Ishikawa (cell line): ENCODE results near the gene FOXI1.

Source experiments
- CEBPB ChIP-seq: IDR thresholded peaks from 2 replicates; pipeline ENCODE4 v1.6.1; 2012
- CREB1 ChIP-seq: IDR thresholded peaks from 2 replicates; pipeline ENCODE4 v1.6.1; 2012; ENCODE audit warnings: low read depth
- EGR1 ChIP-seq: IDR thresholded peaks from 2 replicates; pipeline ENCODE4 v1.6.1; 2012
- EP300 ChIP-seq: IDR thresholded peaks from 2 replicates; pipeline ENCODE4 v1.6.1; 2012; ENCODE audit warnings: borderline replicate concordance
- FOXM1 ChIP-seq: IDR thresholded peaks from 2 replicates; pipeline ENCODE4 v1.6.1; 2012; ENCODE audit warnings: low read depth, borderline replicate concordance
- MAX ChIP-seq: IDR thresholded peaks from 2 replicates; pipeline ENCODE4 v1.6.1; 2012
- NFIC ChIP-seq: IDR thresholded peaks from 2 replicates; pipeline ENCODE4 v1.6.1; 2012
- RAD21 ChIP-seq: IDR thresholded peaks from 2 replicates; pipeline ENCODE4 v1.6.1; 2012; ENCODE audit warnings: low read depth
- REST ChIP-seq: IDR thresholded peaks from 2 replicates; pipeline ENCODE4 v1.6.1; 2012; ENCODE audit warnings: low read depth, mild to moderate bottlenecking
- TAF1 ChIP-seq: IDR thresholded peaks from 2 replicates; pipeline ENCODE4 v1.6.1; 2012; ENCODE audit warnings: low read depth, mild to moderate bottlenecking
- TCF12 ChIP-seq: IDR thresholded peaks from 2 replicates; pipeline ENCODE4 v1.6.1; 2012; ENCODE audit warnings: low read depth
- TEAD4 ChIP-seq: IDR thresholded peaks from 2 replicates; pipeline ENCODE4 v1.6.1; 2012
- YY1 ChIP-seq: IDR thresholded peaks from 2 replicates; pipeline ENCODE4 v1.6.1; 2012; ENCODE audit warnings: low read depth
- ZBTB7A ChIP-seq: IDR thresholded peaks from 2 replicates; pipeline ENCODE4 v1.6.1; 2012; ENCODE audit warnings: low read depth
- TF ChIP-seq, protein P1 (sequence below): IDR thresholded peaks from 2 replicates; pipeline ENCODE4 v1.6.1; 2012

Gene FOXI1

DNA sequence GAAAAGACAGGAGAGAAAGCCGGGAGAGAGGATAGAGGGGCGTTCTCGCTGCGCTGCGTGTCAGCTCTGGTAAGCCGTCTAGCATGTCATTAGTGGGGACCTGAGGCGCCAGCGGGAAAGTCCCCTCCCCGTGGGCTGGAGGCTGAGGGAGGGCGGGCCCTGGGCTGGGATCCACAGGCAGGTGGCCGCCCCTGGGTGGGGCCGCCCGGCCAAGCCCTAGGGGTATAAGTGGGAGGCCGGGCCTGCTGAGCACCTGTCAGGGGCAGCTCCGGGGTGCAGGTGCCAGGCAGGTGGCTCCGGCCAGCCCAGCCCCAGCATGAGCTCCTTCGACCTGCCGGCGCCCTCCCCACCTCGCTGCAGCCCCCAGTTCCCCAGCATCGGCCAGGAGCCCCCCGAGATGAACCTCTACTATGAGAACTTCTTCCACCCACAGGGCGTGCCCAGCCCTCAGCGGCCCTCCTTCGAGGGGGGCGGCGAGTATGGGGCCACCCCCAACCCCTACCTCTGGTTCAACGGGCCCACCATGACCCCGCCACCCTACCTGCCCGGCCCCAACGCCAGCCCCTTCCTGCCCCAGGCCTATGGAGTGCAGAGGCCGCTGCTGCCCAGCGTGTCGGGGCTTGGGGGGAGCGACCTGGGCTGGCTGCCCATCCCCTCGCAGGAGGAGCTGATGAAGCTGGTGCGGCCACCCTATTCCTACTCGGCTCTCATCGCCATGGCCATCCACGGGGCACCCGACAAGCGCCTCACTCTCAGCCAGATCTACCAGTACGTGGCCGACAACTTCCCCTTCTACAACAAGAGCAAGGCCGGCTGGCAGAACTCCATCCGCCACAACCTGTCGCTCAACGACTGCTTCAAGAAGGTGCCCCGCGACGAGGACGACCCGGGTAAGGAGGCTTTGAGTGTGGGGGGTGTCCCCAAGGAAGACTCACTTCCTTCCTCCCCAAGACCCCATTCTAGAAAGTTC is at the start of gene FOXI1:
Gene FOXI1, plus strand, starts transcription at position 256 of the 970 bp plus-strand sequence. Its CDS starts 61 bp downstream, at position 317.
- TF ChIP-seq MAX (no peak), CREB1 (no peak), FOXM1 (no peak), TEAD4 (no peak), EGR1 (no peak), YY1 (no peak), NFIC (no peak), ZBTB7A (no peak), EP300 (no peak), TCF12 (no peak)

- TF ChIP-seq TEAD4 (no peak), RAD21 (no peak), MAX (no peak), REST (no peak), TCF12 (no peak), CREB1 (no peak), EP300 (no peak), CEBPB (no peak), EGR1 (no peak), ZBTB7A (no peak), YY1 (no peak), NFIC (no peak), FOXM1 (no peak), TAF1 (no peak)
- TF ChIP-seq, protein P1, sequence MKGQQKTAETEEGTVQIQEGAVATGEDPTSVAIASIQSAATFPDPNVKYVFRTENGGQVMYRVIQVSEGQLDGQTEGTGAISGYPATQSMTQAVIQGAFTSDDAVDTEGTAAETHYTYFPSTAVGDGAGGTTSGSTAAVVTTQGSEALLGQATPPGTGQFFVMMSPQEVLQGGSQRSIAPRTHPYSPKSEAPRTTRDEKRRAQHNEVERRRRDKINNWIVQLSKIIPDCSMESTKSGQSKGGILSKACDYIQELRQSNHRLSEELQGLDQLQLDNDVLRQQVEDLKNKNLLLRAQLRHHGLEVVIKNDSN, result no peak
Observed at GRCh38 chr5:170056561-170057267, 49.0 kb upstream of the FOXI1 start.

GRCh38 chr5:170057311-170057710 is 48.4 kb upstream of the FOXI1 start:
- TF ChIP-seq YY1, result no peak
- TF ChIP-seq CEBPB, result no peak
- no peak for TF ChIP-seq TEAD4
- TF ChIP-seq TCF12, result no peak
- no peak for TF ChIP-seq REST
- no peak for TF ChIP-seq EGR1
- no peak for TF ChIP-seq RAD21
- no peak for TF ChIP-seq FOXM1
- TF ChIP-seq, protein P1, result no peak
- TF ChIP-seq MAX, result no peak
- TF ChIP-seq ZBTB7A, result no peak
- no peak for TF ChIP-seq CREB1
- no peak for TF ChIP-seq EP300
- TF ChIP-seq NFIC, result no peak
- no peak for TF ChIP-seq TAF1

GRCh38 chr5:170059221-170059620 is 46.5 kb upstream of the FOXI1 start:
- TF ChIP-seq, protein P1, result no peak

DNA sequence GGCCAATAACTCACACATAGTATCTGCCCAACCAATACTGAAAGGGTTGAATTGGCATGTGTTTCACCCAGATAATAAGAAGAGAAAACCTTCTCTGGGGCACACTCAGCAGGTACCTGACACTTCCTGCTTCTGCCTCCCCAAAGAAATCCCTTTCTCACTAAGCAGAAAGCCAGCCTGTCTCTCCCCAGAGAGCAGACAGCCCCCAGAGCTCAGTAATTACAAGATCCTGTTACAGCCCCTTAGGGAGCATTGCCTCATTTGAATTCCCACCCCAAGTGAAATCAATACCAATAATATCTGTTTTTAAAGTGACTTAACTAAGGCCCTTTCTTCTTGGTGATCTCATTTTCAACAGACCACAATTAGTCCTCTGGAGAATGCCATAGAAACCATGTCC is 38.5 kb upstream of the FOXI1 start:
- TF ChIP-seq YY1, result no peak
- TF ChIP-seq MAX, result no peak
- no peak for TF ChIP-seq TAF1
- TF ChIP-seq CEBPB, result no peak
- TF ChIP-seq FOXM1, result no peak
- no peak for TF ChIP-seq NFIC
- TF ChIP-seq EP300, result no peak
- no peak for TF ChIP-seq TCF12
- no peak for TF ChIP-seq ZBTB7A
- TF ChIP-seq, protein P1, result no peak
- TF ChIP-seq TEAD4, result no peak
- TF ChIP-seq CREB1, result no peak
- TF ChIP-seq EGR1, result no peak
- TF ChIP-seq REST, result no peak
- no peak for TF ChIP-seq RAD21
